ENCODE data around the gene OR4D11.
A peak's percentile ranks its signal among the peaks of the same experiment; 100 is the strongest.

Gene OR4D11

GRCh38 chr11:59550368-59550841 is 47.0 kb downstream of the OR4D11 start:
- peak; percentile 90 for DNase-seq

DNA sequence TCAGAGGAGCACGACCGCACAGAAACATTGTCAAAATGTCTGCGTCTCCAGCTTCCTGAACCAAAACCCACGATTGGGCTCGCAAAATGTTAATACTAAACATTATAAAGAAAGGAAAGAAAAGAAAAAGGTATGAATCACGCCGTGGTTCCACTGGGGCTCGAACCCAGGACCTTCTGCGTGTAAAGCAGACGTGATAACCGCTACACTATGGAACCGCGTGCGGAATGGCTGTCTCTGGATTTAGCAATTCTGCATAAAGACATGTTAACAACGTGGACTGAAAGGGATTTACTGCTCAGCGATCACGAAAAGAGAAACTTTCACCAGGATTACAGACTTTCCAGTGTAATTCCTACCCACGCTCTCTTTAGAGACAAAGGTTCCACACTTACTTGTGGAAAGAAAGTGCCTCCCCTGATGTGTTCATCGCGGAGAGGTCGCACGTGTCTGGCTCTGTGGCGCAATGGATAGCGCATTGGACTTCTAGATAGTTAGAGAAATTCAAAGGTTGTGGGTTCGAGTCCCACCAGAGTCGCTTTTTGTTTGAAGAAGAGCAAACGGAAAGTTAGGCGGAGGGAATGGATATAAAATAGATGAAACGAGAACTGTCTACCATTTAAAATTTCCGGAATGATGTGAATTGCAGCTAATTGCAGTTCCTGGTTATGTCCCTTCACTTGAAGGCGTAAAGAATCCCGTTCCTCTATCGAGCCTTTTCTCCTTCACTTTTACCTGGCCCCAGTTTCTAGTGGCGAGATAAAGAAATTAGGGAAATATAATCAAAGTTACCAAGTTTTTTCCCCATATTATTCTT is 47.7 kb downstream of the OR4D11 start:
- peak; percentile 73 for DNase-seq

DNA sequence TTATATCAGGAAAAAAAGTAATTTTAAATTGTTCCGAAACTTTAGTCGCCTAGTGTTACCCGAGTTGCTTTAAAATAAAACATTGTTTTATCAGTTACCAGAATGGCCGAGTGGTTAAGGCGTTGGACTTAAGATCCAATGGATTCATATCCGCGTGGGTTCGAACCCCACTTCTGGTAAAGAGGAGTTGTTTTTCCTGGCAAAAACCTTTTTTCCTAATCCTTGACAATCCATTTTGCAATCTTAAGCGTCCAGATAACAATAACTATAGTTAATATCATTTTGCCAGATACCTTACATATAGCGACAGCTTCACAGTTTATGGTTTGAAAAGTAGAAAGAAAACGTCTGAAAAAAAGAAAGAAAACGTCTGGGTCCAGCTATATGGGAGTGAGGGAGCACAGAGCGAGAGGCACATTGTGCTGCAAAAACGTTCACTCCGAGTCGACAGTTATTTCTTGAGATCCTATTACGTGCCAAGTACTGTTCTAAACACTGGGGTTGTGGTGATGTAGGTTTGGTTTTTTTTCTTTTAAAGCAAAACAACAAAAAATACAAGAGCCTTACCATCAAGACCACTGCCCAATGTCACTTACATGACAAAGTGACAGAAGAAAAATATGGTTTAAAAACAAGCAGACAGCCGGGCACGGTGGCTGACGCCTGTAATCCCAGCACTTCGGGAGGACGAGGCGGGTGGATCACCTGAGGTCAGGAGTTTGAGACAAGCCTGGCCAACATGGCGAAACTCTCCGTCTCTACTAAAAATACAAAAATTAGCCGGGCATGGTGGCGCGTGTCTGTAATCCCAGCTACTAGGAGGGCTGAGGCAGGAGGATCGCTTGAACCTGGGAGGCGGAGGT is 48.5 kb downstream of the OR4D11 start:
- DNase-seq, result no peak

DNA sequence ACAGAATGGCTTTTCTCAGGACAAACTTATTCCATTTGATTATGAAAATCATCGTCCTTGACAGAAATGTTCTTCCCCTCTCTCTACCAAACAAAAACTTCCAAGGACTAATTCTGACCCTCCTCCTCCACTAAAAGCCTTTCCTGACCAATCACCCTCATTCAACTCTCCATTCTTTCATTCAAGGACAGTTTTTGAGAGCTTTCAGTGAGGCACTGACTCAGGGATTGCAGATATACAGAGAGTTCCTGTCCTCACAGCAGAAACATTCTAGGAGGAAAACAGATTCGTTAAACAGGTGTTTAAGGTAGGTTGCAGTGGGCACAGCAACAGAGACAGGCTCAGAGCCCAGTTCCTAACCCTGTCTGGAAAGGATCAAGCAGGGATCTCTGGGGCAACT is 49.5 kb downstream of the OR4D11 start:
- no peak for DNase-seq

GRCh38 chr11:59553323-59553722 is 49.9 kb downstream of the OR4D11 start:
- no peak for DNase-seq

All from DMS153 (cell line).